Peyer's patch (tissue), 4 donors: ENCODE data around the gene SLC6A18.

ENCODE experiments used
- CTCF ChIP-seq, 6 experiments: fragments of 450-650 bp in 4 of 6; fragments of 200-600 bp in 2 of 6; sonication (generic) in 1 of 6; IDR thresholded peaks; one replicate each; pipeline ENCODE4 v1.5.1; 2017 to 2019; ENCODE audit warnings: antibody characterized with exemption in 6 of 6, mild to moderate bottlenecking in 3 of 6, moderate library complexity in 1 of 6
- POLR2A ChIP-seq, 2 donors: fragments of 450-650 bp; IDR thresholded peaks; one replicate each; pipeline ENCODE4 v1.5.1; 2017; ENCODE audit warnings: antibody characterized with exemption in 2 of 2, mild to moderate bottlenecking in 2 of 2, moderate library complexity in 2 of 2

- TF ChIP-seq CTCF (IDR thresholded peaks at IDR 0.05) (no peak), POLR2A (IDR thresholded peaks at IDR 0.05) (no peak)
Observed at GRCh38 chr5:1270933-1271914, 46.0 kb downstream of the SLC6A18 start.
